ENCODE results near the gene DLEU7. TPM values are rescaled to one million over a fixed set of nuclear protein-coding genes. Genes with fewer than 3 reads are reported as not detected.

The DLEU7 gene
- total RNA-seq, 1 donor from 2014 or later: not detected

DNA sequence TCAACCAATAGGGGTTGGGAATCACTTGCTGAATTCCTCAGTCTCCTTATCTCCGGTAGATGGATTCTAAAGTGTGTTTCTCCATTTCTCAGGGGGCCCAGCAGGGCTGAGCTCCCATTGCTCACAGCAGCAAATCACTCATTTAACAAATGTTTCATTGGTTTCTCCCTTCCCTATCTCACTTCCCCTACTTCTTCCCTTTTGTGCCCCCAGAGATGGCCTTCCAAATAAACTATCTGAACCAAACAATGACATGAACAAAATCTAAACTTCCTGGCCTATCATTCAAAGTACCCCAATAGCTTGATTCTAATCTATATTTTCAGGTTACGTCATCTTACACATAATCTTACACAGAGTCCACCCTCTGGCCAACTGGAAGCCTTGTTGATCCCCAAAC is 60.4 kb downstream of the DLEU7 start:
- H3K27me3 Mint-ChIP-seq (ENCODE audit: unreplicated experiment): peaks cover 3% of the 10 kb centered on the region
- no peak overlapping the region for H3K4me3 Mint-ChIP-seq (ENCODE audit: unreplicated experiment)
- TF ChIP-seq, protein P1, sequence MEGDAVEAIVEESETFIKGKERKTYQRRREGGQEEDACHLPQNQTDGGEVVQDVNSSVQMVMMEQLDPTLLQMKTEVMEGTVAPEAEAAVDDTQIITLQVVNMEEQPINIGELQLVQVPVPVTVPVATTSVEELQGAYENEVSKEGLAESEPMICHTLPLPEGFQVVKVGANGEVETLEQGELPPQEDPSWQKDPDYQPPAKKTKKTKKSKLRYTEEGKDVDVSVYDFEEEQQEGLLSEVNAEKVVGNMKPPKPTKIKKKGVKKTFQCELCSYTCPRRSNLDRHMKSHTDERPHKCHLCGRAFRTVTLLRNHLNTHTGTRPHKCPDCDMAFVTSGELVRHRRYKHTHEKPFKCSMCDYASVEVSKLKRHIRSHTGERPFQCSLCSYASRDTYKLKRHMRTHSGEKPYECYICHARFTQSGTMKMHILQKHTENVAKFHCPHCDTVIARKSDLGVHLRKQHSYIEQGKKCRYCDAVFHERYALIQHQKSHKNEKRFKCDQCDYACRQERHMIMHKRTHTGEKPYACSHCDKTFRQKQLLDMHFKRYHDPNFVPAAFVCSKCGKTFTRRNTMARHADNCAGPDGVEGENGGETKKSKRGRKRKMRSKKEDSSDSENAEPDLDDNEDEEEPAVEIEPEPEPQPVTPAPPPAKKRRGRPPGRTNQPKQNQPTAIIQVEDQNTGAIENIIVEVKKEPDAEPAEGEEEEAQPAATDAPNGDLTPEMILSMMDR (IDR thresholded peaks at IDR 0.05; ENCODE audit: unreplicated experiment): no peak
- peaks cover 16% of the 10 kb centered on the region for H3K4me1 Mint-ChIP-seq (ENCODE audit: unreplicated experiment)
- DNase-seq (ENCODE audit: low spot score): no peak
- H3K9me3 Mint-ChIP-seq (ENCODE audit: unreplicated experiment): no peaks in the 10 kb centered on the region
- H3K36me3 Mint-ChIP-seq (ENCODE audit: low read depth, unreplicated experiment): no peaks in the 10 kb centered on the region
- H3K27ac Mint-ChIP-seq (ENCODE audit: unreplicated experiment): no peak overlapping the region

DNA sequence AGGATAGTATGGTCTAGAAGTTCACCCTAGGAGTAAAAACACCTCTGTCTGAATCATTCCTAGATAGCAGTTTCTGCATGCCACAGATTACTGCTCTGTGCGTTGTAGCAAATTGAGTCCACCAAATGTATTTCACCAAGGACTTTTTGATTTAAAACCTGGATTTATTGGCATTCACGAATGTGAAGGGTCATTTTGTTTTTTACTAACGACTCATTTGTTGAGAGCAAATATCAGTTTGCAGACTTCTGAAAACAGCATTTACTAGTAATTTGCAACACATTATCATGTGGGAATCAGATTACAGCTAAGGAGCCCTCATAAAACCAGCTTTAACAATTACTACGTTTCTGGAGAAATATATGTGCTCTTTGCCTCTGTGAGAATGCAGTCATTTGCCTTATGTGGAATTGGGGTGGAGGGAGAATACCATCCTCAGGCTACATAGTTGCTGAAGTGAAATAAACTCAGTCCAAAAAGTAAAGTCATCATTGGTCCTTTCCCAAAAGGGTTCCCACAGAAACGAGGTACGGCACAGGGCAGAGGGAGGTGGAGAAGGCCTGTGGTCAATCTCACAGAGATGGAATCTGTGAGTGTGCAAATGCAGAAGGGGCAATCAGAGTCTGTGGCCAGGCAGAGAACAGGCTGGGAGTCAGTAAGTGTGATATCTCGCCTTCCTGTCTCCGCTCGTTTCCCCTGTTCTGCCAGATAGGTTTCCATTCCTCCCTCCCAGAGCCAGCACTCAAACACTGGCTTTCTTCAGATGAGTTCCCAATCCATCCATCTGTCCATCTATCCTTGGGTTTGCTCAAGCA is 63.1 kb downstream of the DLEU7 start:
- no peak for DNase-seq (ENCODE audit: low spot score)
- Mint-ChIP-seq H3K9me3 (ENCODE audit: unreplicated experiment) (peaks cover 4% of the 10 kb centered on the region), H3K27me3 (ENCODE audit: unreplicated experiment) (no peaks in the 10 kb centered on the region), H3K4me1 (ENCODE audit: unreplicated experiment) (peaks cover 11% of the 10 kb centered on the region), H3K4me3 (ENCODE audit: unreplicated experiment) (no peak overlapping the region), H3K36me3 (ENCODE audit: low read depth, unreplicated experiment) (peaks cover 7% of the 10 kb centered on the region), H3K27ac (ENCODE audit: unreplicated experiment) (no peak overlapping the region)
- TF ChIP-seq, protein P1 (IDR thresholded peaks at IDR 0.05; ENCODE audit: unreplicated experiment): no peak

DNA sequence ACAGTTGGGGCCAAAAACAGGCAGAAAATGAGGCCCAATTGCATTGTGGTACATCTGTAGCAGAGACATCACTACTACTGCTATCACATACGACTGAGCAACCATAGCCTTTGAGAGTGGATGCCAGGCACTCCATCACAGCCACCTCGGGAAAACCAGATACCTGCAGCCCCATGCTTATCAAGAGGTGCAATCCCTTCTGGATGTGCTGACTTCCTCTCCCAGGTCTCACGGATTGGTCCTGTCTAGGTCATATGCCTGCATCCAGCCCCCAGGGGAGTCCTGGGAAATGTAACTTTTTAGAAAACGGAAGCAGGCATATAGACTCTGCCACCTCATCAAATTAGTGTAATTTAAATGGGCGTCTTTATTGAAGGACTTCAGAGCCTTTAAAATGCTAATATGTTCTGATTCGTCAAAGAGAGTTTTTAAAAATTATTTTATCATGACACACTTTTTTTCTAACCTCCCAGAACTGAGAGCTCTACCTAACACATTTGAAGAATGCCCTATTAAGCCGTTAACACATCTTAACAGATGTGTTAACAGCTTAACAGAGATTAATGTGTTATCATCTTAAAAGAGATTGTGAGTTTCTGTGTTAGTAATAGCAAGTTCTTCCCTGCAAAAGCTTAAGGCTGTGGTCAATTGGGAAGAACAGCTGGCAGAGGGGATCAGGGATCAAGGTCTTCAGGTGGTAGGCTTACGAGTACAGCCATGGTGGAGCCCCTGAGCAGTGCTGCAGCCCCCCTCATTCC is 63.9 kb downstream of the DLEU7 start:
- Mint-ChIP-seq H3K4me3 (ENCODE audit: unreplicated experiment) (no peak overlapping the region), H3K9me3 (ENCODE audit: unreplicated experiment) (peaks cover 4% of the 10 kb centered on the region), H3K36me3 (ENCODE audit: low read depth, unreplicated experiment) (peaks cover 8% of the 10 kb centered on the region), H3K27ac (ENCODE audit: unreplicated experiment) (no peak overlapping the region), H3K4me1 (ENCODE audit: unreplicated experiment) (peaks cover 11% of the 10 kb centered on the region), H3K27me3 (ENCODE audit: unreplicated experiment) (no peaks in the 10 kb centered on the region)
- TF ChIP-seq, protein P1 (IDR thresholded peaks at IDR 0.05; ENCODE audit: unreplicated experiment): no peak
- no peak for DNase-seq (ENCODE audit: low spot score)

Other genes starting within 250 kb of the DLEU7 start
- 9.3 TPM for gene RNASEH2B, start 66.1 kb upstream of the DLEU7 start, total RNA-seq (ENCODE audit: unreplicated experiment)